PC-9 (cell line): ENCODE measurements around the gene CNTNAP2.

Experiments
- EZH2 ChIP-seq: fragments of 200-600 bp; sonication (generic); IDR thresholded peaks from 2 replicates; pipeline ENCODE4 v1.8.0; 2017; ENCODE audit warnings: antibody characterized with exemption, low read depth
- TF ChIP-seq, protein P1 (sequence below): fragments of 200-600 bp; sonication (generic); conservative IDR thresholded peaks from 2 replicates; pipeline ENCODE4 v1.6.1; 2017; ENCODE audit warnings: mixed run types, antibody characterized with exemption, mild to moderate bottlenecking, moderate library complexity

DNA sequence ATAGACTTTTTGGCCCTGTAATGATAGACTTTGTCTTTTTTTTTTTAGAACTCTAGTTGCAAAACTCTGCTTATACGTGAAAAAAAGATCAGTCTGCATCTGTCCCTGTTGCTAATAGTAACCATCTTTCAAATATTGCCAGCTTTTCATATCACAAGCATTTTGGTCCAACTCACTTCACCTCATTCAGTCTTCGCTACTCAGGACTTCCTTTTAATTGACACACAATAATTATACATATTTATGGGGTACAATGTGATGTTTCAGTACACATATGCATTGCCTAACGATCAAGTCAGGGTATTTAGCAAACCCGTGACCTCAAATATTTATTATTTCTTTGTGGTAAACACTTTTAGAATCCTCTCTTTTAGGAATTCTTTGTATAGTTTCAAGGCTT lies 1606.9 kb downstream of the CNTNAP2 start:
- TF ChIP-seq, protein P1, sequence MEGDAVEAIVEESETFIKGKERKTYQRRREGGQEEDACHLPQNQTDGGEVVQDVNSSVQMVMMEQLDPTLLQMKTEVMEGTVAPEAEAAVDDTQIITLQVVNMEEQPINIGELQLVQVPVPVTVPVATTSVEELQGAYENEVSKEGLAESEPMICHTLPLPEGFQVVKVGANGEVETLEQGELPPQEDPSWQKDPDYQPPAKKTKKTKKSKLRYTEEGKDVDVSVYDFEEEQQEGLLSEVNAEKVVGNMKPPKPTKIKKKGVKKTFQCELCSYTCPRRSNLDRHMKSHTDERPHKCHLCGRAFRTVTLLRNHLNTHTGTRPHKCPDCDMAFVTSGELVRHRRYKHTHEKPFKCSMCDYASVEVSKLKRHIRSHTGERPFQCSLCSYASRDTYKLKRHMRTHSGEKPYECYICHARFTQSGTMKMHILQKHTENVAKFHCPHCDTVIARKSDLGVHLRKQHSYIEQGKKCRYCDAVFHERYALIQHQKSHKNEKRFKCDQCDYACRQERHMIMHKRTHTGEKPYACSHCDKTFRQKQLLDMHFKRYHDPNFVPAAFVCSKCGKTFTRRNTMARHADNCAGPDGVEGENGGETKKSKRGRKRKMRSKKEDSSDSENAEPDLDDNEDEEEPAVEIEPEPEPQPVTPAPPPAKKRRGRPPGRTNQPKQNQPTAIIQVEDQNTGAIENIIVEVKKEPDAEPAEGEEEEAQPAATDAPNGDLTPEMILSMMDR, result no peak
- no peak for TF ChIP-seq EZH2
